GM12875 (cell line): ENCODE results near the gene MYEF2.

Source experiments
- H3K4me3 ChIP-seq: one replicate; pipeline ENCODE4 v1.5.1; 2011; ENCODE audit warnings: low read depth, low read length, control low read depth
- TF ChIP-seq, protein P1 (sequence below): IDR thresholded peaks from 2 replicates; pipeline ENCODE4 v1.5.1; 2011; ENCODE audit warnings: low read depth, mild to moderate bottlenecking, control low read depth, inconsistent platforms, low read length, moderate library complexity, borderline replicate concordance; ENCODE audit not compliant: insufficient read depth

The MYEF2 gene, protein sequence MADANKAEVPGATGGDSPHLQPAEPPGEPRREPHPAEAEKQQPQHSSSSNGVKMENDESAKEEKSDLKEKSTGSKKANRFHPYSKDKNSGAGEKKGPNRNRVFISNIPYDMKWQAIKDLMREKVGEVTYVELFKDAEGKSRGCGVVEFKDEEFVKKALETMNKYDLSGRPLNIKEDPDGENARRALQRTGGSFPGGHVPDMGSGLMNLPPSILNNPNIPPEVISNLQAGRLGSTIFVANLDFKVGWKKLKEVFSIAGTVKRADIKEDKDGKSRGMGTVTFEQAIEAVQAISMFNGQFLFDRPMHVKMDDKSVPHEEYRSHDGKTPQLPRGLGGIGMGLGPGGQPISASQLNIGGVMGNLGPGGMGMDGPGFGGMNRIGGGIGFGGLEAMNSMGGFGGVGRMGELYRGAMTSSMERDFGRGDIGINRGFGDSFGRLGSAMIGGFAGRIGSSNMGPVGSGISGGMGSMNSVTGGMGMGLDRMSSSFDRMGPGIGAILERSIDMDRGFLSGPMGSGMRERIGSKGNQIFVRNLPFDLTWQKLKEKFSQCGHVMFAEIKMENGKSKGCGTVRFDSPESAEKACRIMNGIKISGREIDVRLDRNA

DNA sequence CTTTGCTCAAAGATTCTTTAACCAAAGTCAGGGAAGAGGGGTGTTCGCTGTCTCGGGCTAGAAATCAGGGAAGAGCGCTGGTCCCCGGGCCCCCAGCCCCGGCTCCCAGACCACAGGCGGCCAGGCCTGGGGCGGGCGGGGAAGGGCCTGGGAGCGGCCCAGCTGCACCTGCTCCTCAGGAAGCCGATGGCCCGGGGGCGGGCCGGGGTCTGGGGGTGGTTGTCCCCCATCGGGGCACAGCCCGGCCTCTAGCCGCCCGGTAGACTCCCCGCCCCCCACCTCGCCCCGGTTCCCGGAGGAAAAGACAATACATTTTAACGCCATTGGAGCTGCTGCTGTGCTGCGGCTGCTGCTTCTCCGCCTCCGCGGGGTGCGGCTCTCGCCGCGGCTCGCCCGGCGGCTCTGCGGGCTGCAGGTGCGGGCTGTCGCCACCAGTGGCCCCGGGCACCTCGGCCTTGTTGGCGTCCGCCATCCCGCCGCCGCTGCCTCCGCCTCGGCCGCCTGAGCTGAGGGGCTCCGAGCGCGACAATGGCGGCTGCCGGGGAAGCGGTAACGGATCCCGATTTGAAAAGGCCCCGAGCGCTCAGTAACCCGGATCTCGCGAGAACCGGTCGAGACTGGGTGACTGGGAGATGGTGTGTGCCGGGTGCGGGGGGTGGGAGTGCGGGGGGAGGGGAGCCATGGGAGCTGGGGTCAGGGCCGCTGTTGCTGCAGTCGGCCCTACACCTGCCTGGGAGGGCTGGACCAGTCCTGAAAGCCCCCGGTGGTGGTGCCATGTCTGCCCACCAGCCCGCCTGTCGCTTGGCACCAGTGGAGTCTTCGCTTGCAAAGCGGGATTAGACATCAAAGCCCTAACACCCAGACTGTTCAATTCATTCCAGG lies at the start of gene MYEF2:
TSS of gene MYEF2 (minus strand) at position 530 of the 882 bp plus-strand sequence. CDS start at position 472, 58 bp downstream.
- TF ChIP-seq, protein P1, sequence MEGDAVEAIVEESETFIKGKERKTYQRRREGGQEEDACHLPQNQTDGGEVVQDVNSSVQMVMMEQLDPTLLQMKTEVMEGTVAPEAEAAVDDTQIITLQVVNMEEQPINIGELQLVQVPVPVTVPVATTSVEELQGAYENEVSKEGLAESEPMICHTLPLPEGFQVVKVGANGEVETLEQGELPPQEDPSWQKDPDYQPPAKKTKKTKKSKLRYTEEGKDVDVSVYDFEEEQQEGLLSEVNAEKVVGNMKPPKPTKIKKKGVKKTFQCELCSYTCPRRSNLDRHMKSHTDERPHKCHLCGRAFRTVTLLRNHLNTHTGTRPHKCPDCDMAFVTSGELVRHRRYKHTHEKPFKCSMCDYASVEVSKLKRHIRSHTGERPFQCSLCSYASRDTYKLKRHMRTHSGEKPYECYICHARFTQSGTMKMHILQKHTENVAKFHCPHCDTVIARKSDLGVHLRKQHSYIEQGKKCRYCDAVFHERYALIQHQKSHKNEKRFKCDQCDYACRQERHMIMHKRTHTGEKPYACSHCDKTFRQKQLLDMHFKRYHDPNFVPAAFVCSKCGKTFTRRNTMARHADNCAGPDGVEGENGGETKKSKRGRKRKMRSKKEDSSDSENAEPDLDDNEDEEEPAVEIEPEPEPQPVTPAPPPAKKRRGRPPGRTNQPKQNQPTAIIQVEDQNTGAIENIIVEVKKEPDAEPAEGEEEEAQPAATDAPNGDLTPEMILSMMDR, result no peak
- H3K4me3 ChIP-seq, result peak within 1 kb of the TSS; percentile 87

DNA sequence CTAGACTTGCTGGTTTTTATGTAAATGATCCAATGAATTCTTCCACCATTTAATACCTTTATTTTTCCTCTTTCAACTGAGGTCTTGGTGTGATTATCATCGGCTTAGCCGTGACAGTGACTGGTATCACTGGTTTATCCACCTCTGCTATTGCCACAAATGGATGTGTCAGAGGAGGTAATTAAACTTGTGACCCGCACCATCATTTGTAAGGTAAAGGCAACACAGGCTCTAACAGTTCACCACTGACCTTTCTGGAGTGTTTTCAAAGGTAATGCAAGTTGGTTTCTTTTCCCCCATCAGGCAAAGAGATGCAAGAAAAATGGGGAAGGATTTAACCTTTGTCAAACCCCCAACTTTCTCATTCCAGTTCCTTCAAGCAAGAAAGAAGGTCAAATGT lies 47.7 kb upstream of the MYEF2 start:
- TF ChIP-seq, protein P1, result no peak
- H3K4me3 ChIP-seq, result no peak overlapping the region

DNA sequence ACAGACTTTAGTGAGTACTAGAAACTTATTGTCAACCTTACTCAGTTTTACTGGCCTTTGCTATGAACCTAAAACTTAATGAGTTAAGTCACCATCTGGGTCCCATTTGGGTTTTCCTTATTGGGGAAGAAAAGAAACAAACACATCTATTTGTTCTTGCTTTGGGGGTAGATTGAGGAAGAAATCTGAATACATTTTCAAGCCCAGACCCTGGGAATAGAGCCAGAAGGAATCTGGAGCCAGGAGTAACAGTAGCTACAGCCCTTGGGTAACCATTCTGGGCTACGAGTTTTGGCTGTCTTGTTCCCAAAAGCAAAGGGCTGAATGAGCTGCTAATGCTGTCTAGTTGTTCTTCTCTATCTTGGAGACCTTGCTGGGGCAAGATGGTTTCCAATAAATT lies 44.5 kb upstream of the MYEF2 start:
- TF ChIP-seq, protein P1, result no peak
- no peak overlapping the region for H3K4me3 ChIP-seq

DNA sequence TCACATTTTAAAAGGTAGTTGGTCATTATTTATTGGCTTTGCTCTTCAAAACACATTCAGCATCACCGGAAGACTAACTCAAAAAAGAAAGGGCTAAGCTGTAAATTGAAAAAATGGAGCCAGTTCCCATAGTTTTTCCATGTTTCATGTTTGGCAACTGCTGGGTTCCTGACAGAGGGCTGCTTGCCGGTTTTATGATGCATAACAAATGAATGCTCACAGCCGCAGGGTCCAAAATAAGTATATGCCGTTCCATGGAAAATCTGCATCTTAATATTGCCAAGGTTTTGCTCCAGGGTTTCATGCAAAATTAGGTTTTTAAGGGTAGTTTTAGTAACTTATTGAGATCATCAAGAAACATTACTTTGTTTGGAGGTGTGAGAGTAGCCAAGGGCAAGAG lies 43.8 kb upstream of the MYEF2 start:
- TF ChIP-seq, protein P1, result no peak

DNA sequence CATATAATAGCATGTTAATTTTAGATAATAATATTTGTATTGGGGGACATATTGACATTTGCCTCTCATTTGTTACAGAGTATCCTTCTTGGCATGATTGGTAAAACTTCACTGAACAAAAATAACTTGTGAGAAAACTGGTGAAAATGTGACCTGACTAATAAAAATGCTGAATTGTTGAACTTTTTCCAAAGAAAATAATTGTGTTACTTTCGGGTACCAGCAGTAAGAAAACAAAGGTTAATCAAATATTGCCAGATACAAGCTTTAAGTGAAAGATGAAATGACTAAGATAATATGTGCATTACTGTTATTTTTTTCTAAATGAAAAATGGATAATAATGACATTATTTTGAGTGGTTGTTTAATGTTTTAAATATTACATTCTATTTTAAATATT lies 43.2 kb upstream of the MYEF2 start:
- TF ChIP-seq, protein P1, result no peak
- H3K4me3 ChIP-seq, result no peak overlapping the region

More for the DNA sequence above, 43.8 kb upstream of the MYEF2 start:
- no peak overlapping the region for H3K4me3 ChIP-seq

DNA sequence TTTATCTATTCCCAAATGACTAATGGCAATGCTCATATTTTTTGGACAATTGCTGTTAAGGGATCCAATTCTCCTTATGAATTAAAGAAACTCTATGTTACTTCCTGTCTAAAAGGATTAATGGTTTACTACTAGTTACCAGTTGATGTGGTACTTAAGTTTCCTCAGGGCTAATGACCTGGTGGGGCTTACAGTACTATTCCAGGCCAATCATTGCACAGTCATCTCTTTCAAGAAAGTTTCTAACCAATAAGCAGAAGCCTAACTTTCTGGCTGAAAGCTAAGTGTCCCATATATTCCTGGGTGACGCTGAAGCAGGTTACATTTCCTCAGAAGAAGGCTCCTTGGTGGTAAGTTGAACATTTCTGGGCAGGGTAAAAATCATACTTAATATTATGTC lies 27.9 kb upstream of the MYEF2 start, which contains the start of gene SLC12A1:
TSS of gene SLC12A1 (plus strand) at position 322 of the 400 bp plus-strand sequence. CDS start 1,418 bp downstream, outside the sequence.
- TF ChIP-seq, protein P1, result no peak
- H3K4me3 ChIP-seq, result no peak within 1 kb of the TSS
